B cell (primary cell): ENCODE data around the gene LGALS7.

Experiments used
- CTCF ChIP-seq: fragments of 200-600 bp; IDR thresholded peaks from one replicate; pipeline ENCODE4 v1.8.0; 2022; ENCODE audit warnings: antibody characterized with exemption, mild to moderate bottlenecking
- EZH2 ChIP-seq: IDR thresholded peaks from 2 replicates; pipeline ENCODE4 v1.6.1; 2012; ENCODE audit warnings: borderline replicate concordance, low read depth, mild to moderate bottlenecking, moderate library complexity, low read length; ENCODE audit not compliant: insufficient read depth, poor library complexity, severe bottlenecking

- TF ChIP-seq CTCF: no peak
- no peak for TF ChIP-seq EZH2
These were observed 40.0 kb upstream of the LGALS7 start for GRCh38 chr19:38813323-38813722.
